NK-92 (cell line): ENCODE results near the gene SH2D2A.

ENCODE experiments used
- DNase-seq: peaks from one replicate; lab custom pipeline; 2025; ENCODE audit not compliant: unreplicated experiment; lab: John Stamatoyannopoulos, UW

SH2D2A gene

GRCh38 chr1:156848461-156849150, 32.0 kb upstream of the SH2D2A start:
- DNase-seq: no peak

GRCh38 chr1:156847591-156848460, 31.2 kb upstream of the SH2D2A start:
- no peak for DNase-seq

GRCh38 chr1:156846643-156847042, 30.0 kb upstream of the SH2D2A start:
- no peak for DNase-seq

GRCh38 chr1:156845953-156846545, 29.4 kb upstream of the SH2D2A start:
- DNase-seq: no peak

GRCh38 chr1:156845055-156845952, 28.7 kb upstream of the SH2D2A start:
- DNase-seq: no peak

GRCh38 chr1:156844638-156845037, 28.0 kb upstream of the SH2D2A start:
- DNase-seq: no peak

GRCh38 chr1:156844102-156844501, 27.5 kb upstream of the SH2D2A start:
- DNase-seq: no peak

- no peak for DNase-seq
Measured at GRCh38 chr1:156842618-156843300, 26.1 kb upstream of the SH2D2A start.

GRCh38 chr1:156841295-156841855, 24.7 kb upstream of the SH2D2A start:
- DNase-seq: no peak

- DNase-seq: no peak
Measured at GRCh38 chr1:156840898-156841279, 24.2 kb upstream of the SH2D2A start.

GRCh38 chr1:156840186-156840897, 23.7 kb upstream of the SH2D2A start:
- no peak for DNase-seq

- no peak for DNase-seq
Measured at GRCh38 chr1:156839426-156840109, 22.9 kb upstream of the SH2D2A start.

GRCh38 chr1:156838972-156839371, 22.3 kb upstream of the SH2D2A start:
- no peak for DNase-seq

- no peak for DNase-seq
Measured at GRCh38 chr1:156836892-156837291, 20.2 kb upstream of the SH2D2A start.

- no peak for DNase-seq
Measured at GRCh38 chr1:156836041-156836654, 19.5 kb upstream of the SH2D2A start.

GRCh38 chr1:156834322-156834721, 17.7 kb upstream of the SH2D2A start:
- DNase-seq: no peak

GRCh38 chr1:156833603-156834002, 17.0 kb upstream of the SH2D2A start:
- no peak for DNase-seq

GRCh38 chr1:156832434-156832833, 15.8 kb upstream of the SH2D2A start:
- no peak for DNase-seq
